HEK293 (cell line): ENCODE data around the gene CKAP2L.

ENCODE experiments used
- TF ChIP-seq, protein P1 (sequence below): fragments of 450-650 bp; formaldehyde crosslinking; IDR thresholded peaks from 2 replicates; pipeline ENCODE4 v1.5.1; 2016; ENCODE audit warnings: missing biosample characterization, missing genetic modification characterization
- TF ChIP-seq, protein P2 (sequence below): fragments of 450-650 bp; formaldehyde crosslinking; IDR thresholded peaks from 2 replicates; pipeline ENCODE4 v1.5.1; 2016; ENCODE audit warnings: missing biosample characterization, missing genetic modification characterization

DNA sequence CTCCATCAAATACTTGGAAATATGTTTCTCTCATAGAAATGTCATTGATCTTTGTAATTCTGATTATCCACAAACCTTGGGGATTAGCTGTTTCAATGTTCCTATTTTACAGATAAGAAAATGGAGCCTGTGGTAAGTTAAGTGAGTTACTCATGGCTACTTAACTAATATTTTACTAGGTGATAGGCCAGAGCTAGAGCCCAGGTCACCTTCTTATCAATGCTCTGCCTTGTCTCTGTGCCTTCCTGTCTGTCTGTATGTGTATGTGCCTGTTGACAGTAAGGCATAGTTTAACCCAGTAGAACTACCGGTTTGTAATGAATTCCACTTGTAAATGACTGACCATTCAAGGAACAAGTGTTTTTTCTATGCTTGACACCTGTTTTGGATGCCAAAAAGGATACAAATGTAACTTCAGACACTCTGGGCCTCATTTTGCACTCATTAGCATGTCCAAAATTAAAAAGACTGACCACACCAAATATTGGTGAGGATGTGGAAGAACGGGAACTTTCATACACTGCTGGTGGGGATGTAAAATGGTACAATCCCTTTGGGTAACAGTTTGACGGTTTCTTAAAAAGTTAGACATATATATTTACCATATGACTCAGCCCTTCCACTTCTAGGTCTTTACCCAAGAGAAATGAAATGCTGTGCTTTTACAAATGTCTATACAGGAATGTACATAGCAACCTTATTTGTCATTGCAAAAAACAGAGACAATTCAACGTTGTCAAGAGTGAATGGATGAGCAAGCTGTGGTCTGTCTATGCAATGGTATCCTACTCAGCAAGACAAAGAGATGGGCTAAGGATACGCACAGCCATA, 39.5 kb upstream of the CKAP2L start:
- TF ChIP-seq, protein P1, sequence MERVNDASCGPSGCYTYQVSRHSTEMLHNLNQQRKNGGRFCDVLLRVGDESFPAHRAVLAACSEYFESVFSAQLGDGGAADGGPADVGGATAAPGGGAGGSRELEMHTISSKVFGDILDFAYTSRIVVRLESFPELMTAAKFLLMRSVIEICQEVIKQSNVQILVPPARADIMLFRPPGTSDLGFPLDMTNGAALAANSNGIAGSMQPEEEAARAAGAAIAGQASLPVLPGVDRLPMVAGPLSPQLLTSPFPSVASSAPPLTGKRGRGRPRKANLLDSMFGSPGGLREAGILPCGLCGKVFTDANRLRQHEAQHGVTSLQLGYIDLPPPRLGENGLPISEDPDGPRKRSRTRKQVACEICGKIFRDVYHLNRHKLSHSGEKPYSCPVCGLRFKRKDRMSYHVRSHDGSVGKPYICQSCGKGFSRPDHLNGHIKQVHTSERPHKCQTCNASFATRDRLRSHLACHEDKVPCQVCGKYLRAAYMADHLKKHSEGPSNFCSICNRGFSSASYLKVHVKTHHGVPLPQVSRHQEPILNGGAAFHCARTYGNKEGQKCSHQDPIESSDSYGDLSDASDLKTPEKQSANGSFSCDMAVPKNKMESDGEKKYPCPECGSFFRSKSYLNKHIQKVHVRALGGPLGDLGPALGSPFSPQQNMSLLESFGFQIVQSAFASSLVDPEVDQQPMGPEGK (tag by site-specific recombination), result no peak
- TF ChIP-seq, protein P2, sequence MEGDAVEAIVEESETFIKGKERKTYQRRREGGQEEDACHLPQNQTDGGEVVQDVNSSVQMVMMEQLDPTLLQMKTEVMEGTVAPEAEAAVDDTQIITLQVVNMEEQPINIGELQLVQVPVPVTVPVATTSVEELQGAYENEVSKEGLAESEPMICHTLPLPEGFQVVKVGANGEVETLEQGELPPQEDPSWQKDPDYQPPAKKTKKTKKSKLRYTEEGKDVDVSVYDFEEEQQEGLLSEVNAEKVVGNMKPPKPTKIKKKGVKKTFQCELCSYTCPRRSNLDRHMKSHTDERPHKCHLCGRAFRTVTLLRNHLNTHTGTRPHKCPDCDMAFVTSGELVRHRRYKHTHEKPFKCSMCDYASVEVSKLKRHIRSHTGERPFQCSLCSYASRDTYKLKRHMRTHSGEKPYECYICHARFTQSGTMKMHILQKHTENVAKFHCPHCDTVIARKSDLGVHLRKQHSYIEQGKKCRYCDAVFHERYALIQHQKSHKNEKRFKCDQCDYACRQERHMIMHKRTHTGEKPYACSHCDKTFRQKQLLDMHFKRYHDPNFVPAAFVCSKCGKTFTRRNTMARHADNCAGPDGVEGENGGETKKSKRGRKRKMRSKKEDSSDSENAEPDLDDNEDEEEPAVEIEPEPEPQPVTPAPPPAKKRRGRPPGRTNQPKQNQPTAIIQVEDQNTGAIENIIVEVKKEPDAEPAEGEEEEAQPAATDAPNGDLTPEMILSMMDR, result no peak
